Stimulated activated naive CD8-positive, alpha-beta T cell treated with anti-CD3 and anti-CD28 coated beads, Interleukin-15, amount 100 ng/mL, for 72 hours (primary cell): ENCODE data around the gene SPIN1.
"Not testable (repeated sequence)": the region's sequence is repeated elsewhere in the genome, so short reads cannot be mapped to it uniquely, and the experiment has no call there.

ENCODE experiments used
- ATAC-seq: fragments of 150-1000 bp; cut with Tn5 transposase; 2 replicates; pipeline ENCODE4 v1.10.0; 2021; ENCODE audit warnings: mild to moderate bottlenecking, moderate library complexity
- DNase-seq, 2 donors: peaks; one replicate each; pipeline ENCODE4 v3.0.0; 2021 to 2022
- H3K27ac Mint-ChIP-seq, 2 donors: one replicate each; pipeline ENCODE4 v1.8.0; 2022; ENCODE audit warnings: mild to moderate bottlenecking in 2 of 2, mixed read lengths in 2 of 2, moderate library complexity in 2 of 2
- H3K27me3 Mint-ChIP-seq: one replicate; pipeline ENCODE4 v1.8.0; 2022; ENCODE audit warnings: mixed read lengths
- H3K4me1 Mint-ChIP-seq: one replicate; pipeline ENCODE4 v1.8.0; 2022; ENCODE audit warnings: mild to moderate bottlenecking, mixed read lengths
- H3K4me3 Mint-ChIP-seq, 2 donors: one replicate each; pipeline ENCODE4 v1.8.0; 2022; ENCODE audit warnings: mild to moderate bottlenecking in 2 of 2, mixed read lengths in 2 of 2, moderate library complexity in 1 of 2
- H3K9me3 Mint-ChIP-seq, 2 donors: one replicate each; pipeline ENCODE4 v1.8.0; 2022; ENCODE audit warnings: mixed read lengths in 2 of 2

SPIN1 gene

DNA sequence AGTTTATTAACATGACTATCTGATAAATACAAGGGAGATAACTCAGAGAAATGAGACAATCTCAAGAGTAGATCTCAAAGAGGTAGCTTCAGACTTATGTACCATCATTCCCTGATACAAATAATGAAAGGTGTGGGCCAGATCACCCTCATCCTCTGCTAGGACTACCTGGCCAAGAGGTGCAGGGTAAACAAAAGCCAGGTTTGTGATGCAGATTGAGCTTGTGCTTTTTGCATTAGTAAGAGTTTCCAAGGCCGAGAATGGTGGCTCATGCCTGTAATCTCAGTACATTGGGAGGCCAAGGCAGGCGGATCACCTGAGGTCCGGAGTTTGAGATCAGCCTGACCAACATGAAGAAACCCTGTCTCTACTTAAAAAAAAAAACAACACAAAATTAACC, 8.9 kb upstream of the SPIN1 start:
- H3K9me3 Mint-ChIP-seq, result no peaks in the 10 kb centered on the region
- no peak overlapping the region for H3K4me3 Mint-ChIP-seq
- H3K27me3 Mint-ChIP-seq, result no peaks in the 10 kb centered on the region
- ATAC-seq (no peak), DNase-seq (no peak)
- H3K4me1 Mint-ChIP-seq, result no peaks in the 10 kb centered on the region
- H3K27ac Mint-ChIP-seq, result no peak overlapping the region

DNA sequence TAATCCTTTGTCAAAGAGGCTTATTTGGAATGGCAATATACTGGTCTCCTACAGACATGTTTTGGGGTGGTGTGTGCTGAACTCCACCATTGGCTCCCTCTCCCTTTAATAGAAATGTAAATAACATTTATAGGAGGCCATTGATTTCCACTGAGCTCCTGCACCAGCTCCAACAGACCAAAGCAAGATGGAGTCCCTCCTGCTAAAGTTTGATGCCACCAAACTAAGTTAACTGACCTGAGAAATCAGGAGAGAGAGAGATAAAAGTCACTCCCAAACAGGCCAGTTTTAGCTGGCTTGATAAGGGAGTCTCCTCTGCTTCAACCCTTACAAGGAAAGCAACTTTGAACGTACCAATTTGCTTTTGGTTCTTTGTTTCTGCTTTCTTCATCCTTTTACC, 8.1 kb upstream of the SPIN1 start:
- Mint-ChIP-seq H3K4me1 (no peaks in the 10 kb centered on the region), H3K9me3 (no peaks in the 10 kb centered on the region), H3K27me3 (no peaks in the 10 kb centered on the region), H3K4me3 (no peak overlapping the region), H3K27ac (no peak overlapping the region)
- no peak for DNase-seq
- no peak for ATAC-seq

DNA sequence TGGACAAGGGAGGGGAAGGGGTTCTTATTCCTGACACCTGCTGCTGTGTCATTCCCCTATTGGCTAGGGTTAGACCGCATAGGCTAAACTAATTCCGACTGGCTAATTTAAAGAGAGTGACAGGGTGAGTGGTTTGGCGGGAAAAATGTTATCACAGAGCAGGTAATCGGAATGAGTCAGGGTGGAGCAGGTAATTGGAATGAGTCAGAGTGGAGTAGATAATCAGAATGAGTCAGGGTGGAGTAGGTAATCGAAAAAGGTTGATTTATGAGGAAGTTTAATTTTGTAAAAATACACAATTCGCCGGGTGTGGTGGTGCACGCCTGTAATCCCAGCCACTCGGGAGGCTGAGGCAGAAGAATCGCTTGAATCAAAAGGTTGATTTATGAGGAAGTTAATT, 6.9 kb upstream of the SPIN1 start:
- not testable (repeated sequence) for DNase-seq, ATAC-seq, H3K4me3 Mint-ChIP-seq, H3K27me3 Mint-ChIP-seq, H3K4me1 Mint-ChIP-seq, H3K27ac Mint-ChIP-seq, H3K9me3 Mint-ChIP-seq

DNA sequence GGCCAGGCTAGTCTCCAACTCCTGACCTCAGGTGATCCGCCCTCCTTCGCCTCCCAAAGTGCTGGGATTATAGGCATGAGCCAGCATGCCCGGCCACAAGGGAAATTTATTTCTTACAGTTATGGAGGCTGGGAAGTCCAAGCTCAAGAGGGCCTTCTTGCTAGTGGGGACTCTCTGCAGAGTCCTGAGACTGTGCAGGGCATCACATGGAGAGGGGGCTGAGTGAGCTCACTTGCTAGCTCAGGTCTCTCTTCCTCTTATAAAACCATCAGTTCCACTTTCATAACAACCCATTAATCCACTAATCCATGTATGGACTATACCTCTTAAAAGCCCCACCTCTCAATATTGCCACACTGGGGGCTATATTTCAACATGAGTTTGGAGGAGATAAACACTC, 5.1 kb upstream of the SPIN1 start:
- peaks cover 15% of the 10 kb centered on the region for H3K4me1 Mint-ChIP-seq
- no peak overlapping the region for H3K4me3 Mint-ChIP-seq

DNA sequence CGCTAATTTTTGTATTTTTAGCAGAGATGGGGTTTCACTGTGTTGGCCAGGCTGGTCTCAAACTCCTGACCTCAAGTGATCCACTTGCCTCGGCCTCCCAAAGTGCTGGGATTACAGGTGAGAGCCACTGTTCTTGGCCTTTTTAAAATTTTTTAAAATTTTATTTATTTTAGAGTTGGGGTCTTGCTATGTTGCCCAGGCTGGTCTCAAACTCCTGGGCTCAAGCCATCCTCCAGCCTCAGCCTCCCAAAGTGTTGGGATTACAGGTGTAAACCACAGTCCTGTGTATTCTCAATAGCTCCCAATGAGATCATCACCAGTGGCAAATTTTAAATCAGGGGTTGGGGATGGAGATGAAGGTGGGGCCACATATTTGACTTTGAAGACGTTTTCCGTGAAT, 2.1 kb upstream of the SPIN1 start:
- not testable (repeated sequence) for ATAC-seq, H3K27me3 Mint-ChIP-seq, H3K27ac Mint-ChIP-seq, DNase-seq, H3K9me3 Mint-ChIP-seq
- Mint-ChIP-seq H3K4me3 (peak overlapping the region in 1 of 2 donors; percentile 10), H3K4me1 (peaks cover 25% of the 10 kb centered on the region)

More for the DNA sequence above, 5.1 kb upstream of the SPIN1 start:
- Mint-ChIP-seq H3K9me3 (no peaks in the 10 kb centered on the region), H3K27me3 (no peaks in the 10 kb centered on the region), H3K27ac (no peak overlapping the region)
- ATAC-seq (no peak), DNase-seq (no peak)

DNA sequence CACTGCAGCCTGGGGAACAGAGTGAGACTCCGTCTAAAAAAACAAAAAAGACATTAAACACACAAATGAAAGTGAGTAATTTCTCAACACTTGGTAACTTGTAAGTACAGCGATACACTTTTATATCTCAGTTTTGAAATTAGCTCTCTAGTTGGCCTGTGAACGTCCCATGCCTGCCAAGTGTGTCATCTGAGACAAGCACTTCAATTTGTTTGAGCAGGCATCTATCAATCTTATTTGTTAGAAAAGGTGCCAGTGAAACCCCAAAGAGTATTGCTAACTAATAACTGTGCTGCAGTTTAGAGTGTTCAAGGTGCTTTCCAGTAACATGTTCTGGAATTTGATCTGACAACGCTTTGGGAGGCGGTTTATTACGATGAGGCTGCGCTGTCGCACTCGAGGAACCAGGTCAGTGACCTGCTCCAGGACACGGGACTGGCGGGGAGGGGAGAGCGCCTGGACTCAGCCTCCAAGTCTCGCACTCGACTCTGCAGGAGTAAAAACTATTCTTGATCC, 1.1 kb upstream of the SPIN1 start:
- peaks cover 34% of the 10 kb centered on the region for H3K4me1 Mint-ChIP-seq
- H3K9me3 Mint-ChIP-seq, result no peaks in the 10 kb centered on the region
- ATAC-seq, result no peak
- H3K27me3 Mint-ChIP-seq, result no peaks in the 10 kb centered on the region
- peak overlapping the region in 1 of 2 donors; percentile 48 for H3K27ac Mint-ChIP-seq
- DNase-seq, result peak; percentile 3 to 12
- peak overlapping the region; percentile 86 to 98 for H3K4me3 Mint-ChIP-seq

DNA sequence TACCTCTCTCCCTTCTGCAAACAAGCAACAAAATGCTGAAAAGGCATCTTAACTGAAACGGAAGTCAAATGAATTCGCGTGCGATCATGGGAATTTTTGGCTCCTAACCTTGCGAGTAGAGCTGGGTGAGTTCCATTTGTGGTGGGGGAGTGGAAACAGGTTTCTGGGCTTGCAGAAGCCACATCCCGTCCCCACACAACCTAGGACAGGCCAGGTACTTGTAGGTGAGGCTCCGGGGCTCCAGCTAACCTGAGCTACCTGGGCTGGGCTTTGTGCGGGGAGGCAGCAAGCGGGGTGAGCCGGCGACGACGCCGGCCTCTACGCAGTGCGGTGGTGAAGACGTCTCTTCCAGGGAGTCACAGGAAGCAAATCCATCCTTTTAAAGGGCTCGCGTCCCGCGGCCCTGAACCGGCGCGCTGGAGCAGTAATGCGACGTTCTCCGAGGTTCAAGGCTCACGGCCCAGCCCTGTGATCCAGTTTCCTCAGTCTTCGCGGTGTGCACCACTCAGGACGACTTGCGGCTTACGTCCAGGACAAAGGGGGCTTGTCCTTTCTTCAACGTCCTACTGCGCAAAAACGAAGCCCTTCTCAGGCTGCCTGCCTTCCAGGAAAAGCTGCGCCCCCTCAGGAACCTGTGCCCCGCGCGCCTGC, 567 bp upstream of the SPIN1 start:
- peak overlapping the region; percentile 23 to 95 for H3K27ac Mint-ChIP-seq
- peak in 1 of 2 donors; percentile 41 for DNase-seq
- H3K4me3 Mint-ChIP-seq, result peak overlapping the region; percentile 86 to 98
- ATAC-seq, result peak; percentile 25
- peaks cover 40% of the 10 kb centered on the region for H3K4me1 Mint-ChIP-seq
- H3K27me3 Mint-ChIP-seq, result no peaks in the 10 kb centered on the region
- no peaks in the 10 kb centered on the region for H3K9me3 Mint-ChIP-seq

DNA sequence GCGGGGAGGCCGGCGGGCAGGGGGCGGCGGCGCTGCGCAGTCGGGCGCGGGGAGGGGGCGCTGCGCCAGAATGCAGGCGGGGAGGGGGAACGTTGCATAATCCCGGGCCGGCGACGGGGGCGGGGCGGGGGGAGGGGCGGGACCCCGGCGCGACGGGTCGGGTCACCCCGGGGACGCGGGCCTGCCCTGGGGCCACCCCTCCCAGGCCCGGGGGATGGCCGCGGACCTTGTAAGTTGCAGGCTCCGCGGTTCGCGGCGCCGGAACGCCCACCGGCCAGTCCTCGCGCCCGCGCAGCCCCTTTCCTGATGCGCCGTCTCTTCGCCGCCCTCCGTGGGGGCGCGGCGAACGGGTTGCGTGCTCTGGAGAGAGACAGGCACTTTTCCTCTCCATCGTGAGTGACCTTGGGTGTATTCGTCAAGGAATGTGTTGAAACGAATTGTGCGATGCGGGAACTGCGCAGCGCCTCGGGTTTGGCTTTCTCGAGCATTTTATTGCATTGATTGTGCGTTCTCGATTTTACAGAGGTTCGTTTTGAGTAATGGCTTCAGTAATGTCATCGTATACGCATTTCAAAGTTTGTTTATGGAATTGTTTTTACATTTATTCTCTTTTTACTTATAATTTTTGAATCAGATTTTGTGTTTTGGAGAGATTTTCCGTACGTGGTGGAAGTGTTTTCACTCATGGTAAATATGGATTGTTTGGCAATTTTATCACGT, 802 bp downstream of the SPIN1 start:
- H3K9me3 Mint-ChIP-seq, result no peaks in the 10 kb centered on the region
- no peaks in the 10 kb centered on the region for H3K27me3 Mint-ChIP-seq
- ATAC-seq, result peak; percentile 53
- H3K27ac Mint-ChIP-seq, result peak overlapping the region; percentile 91 to 96
- peak overlapping the region; percentile 89 to 92 for H3K4me3 Mint-ChIP-seq
- DNase-seq, result peak; percentile 53 to 54
- peaks cover 45% of the 10 kb centered on the region for H3K4me1 Mint-ChIP-seq

DNA sequence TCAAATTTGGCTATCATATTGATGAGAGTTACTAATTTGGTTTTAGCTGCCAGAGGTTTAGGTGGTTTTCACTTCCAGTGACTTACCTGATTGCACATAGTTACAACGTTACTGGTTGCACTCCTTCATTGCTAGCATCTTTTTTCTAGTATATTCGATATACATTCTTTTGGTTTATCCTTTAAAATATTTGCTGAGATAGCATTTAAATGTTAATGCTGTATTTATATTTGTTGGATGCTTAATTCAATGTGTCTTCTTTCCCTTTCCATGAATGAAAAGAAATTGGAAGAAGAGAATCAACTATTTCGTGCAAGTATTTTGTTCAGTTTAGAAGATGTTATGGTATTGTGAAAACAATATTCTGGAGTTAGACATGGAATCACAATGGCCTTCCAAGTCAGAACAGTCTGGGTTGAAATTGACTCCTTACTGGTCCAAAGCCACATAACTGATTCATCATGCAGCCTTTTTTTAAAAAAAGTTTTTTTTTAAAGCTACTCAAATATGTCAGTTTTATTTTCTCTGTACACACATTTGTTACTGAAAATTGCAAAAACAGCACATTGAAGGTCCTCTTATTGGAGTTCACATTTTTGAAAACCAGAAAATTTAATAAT, 2.2 kb downstream of the SPIN1 start:
- peaks cover 45% of the 10 kb centered on the region for H3K4me1 Mint-ChIP-seq
- peak overlapping the region; percentile 89 to 92 for H3K4me3 Mint-ChIP-seq
- H3K27me3 Mint-ChIP-seq, result no peaks in the 10 kb centered on the region
- DNase-seq (no peak), ATAC-seq (no peak)
- no peak overlapping the region for H3K27ac Mint-ChIP-seq
- no peaks in the 10 kb centered on the region for H3K9me3 Mint-ChIP-seq

DNA sequence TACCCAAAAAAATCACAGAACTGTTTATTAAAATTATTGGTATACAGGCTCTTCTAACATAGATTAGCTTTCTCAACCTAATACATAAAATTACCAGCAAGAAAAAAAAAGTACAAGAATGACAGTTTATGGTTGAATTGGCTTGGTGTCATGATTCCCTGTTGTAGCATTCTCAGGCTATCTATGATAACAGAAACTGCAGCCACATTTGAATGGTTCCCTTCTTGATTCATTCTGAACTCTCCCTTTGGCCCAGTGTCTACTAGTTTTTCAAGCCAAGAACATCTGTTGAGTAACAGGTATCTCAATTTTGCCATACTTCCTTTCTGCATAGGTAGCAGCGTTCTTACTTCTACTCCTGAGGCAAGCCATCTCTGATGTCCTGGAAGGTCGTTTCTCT, 3.0 kb downstream of the SPIN1 start:
- ATAC-seq, result no peak
- Mint-ChIP-seq H3K27ac (no peak overlapping the region), H3K27me3 (no peaks in the 10 kb centered on the region), H3K4me3 (no peak overlapping the region), H3K4me1 (peaks cover 45% of the 10 kb centered on the region), H3K9me3 (no peaks in the 10 kb centered on the region)
- DNase-seq, result no peak

DNA sequence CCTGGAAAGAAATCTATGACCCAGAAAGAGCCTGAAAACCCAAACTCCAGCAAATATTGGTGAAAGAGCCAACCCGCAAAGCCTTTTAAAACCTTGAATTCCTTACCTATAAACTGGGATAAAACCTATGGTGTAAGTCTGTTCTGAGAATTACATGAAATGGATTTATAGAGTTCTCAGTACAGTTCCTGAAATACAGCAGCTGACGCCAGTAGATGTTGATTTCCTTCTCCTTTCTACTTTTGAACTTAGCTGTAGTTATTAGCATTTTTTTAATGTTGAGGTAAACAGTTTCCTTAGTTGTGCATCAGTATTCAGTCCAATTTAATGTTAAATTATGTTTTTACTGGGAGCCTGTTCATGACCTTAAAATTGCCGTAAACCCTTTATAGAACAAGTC, 3.7 kb downstream of the SPIN1 start:
- ATAC-seq, result no peak
- Mint-ChIP-seq H3K27me3 (no peaks in the 10 kb centered on the region), H3K4me3 (no peak overlapping the region), H3K27ac (no peak overlapping the region), H3K9me3 (no peaks in the 10 kb centered on the region), H3K4me1 (peaks cover 40% of the 10 kb centered on the region)
- DNase-seq, result no peak

DNA sequence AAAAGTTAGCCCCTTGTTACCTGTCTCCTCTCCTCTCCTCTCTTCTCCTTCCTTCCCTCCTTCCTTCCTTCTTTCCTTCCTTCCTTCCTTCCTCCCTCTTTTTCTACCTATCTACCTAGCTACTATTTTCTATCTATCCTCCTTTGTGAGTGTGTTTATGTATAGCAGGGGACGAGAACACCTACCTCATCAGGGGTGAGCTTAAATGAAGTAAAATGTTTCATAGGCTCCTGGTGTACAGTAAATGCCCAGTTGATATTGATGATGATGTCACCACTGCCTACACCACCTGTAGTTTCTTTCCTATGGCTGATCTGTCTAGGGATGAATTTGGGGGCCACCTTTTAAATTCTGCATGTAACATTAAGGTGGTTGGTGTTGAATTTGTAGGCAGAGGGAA, 4.3 kb downstream of the SPIN1 start:
- Mint-ChIP-seq H3K27me3 (no peaks in the 10 kb centered on the region), H3K4me3 (no peak overlapping the region), H3K9me3 (no peaks in the 10 kb centered on the region), H3K27ac (no peak overlapping the region), H3K4me1 (peaks cover 38% of the 10 kb centered on the region)
- DNase-seq (no peak), ATAC-seq (no peak)

DNA sequence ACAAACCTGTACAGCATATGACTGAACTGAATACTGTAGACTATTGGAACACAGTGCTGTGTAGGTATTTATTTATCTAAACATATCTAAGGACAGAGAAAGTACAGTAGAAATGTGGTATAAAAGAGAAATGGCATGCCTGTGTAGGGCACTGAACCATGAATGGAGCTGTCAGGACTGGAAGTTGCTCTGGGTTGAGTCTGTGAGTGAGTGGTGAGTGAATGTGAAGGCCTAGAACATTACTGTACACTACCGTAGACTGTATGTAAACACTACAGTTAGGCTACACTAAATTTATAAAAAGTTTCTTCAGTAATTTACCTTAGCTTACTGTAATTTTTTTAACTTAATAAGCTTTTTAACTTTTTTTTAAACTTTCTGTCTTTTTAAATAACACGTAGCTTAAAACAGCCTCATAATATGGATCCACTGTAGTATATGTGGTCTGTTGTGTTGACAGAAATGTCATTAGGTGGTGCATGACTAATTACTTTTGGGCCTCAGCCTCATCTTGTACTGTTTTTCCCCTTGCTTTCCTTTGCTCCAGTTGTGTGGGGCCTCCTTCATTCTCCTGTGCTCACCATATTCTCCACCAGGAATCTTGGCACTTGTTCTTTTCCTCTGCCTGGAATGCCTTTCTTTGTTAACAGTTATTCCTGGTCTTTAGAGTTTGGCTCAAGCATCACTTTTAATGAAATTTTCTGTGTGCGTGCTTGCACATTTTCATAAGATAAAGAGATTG, 8.8 kb downstream of the SPIN1 start:
- H3K9me3 Mint-ChIP-seq, result no peaks in the 10 kb centered on the region
- peak; percentile 26 for ATAC-seq
- H3K4me3 Mint-ChIP-seq, result no peak overlapping the region
- peaks cover 40% of the 10 kb centered on the region for H3K4me1 Mint-ChIP-seq
- H3K27ac Mint-ChIP-seq, result peak overlapping the region in 1 of 2 donors; percentile 52
- DNase-seq, result no peak
- H3K27me3 Mint-ChIP-seq, result no peaks in the 10 kb centered on the region

DNA sequence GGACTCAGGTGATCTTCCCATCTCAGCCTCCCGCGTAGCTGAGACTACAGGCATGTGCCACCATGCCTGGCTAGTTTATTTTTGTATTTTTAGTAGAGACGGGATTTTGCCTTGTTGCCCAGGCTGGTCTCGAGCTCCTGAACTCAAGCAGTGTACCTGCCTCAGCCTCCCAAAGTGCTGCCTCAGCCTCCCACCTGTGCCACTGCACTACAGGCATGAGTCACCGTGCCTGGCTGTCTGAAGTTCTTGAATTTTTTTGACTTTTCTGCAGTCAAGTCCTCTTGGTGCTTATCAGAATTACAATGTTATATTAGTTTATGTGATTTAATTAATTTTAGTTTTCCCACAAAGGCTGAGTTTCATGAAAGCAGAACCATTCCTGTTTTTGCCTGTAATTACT, 9.8 kb downstream of the SPIN1 start:
- no peak overlapping the region for H3K27ac Mint-ChIP-seq
- peaks cover 30% of the 10 kb centered on the region for H3K4me1 Mint-ChIP-seq
- ATAC-seq (no peak), DNase-seq (no peak)
- H3K9me3 Mint-ChIP-seq, result no peaks in the 10 kb centered on the region
- H3K4me3 Mint-ChIP-seq, result no peak overlapping the region
- H3K27me3 Mint-ChIP-seq, result no peaks in the 10 kb centered on the region

DNA sequence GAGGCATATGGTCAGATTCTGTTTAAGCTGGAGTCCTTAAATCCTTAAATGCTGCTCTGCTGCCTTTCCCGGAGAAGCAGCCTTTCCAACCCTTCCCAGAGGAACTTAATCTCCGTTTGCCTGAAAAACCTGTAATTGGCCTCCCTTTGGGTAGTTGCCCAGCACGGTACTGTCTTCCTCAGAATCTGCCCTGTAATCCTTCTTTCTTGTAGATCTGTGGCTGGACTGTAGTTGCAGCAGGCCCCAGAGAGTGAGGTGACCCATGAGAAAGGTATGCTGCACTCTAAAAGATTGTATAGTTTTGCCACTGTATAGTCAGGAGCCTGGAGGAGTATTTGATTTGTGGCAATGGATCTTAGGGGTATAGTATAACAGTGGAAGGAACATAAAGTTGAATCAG, 11.7 kb downstream of the SPIN1 start:
- Mint-ChIP-seq H3K4me1 (peaks cover 36% of the 10 kb centered on the region), H3K27me3 (no peaks in the 10 kb centered on the region), H3K27ac (no peak overlapping the region), H3K9me3 (no peaks in the 10 kb centered on the region), H3K4me3 (no peak overlapping the region)
- no peak for ATAC-seq
- DNase-seq, result no peak
